AG09309 (cell line): ENCODE results near the gene BMPR1A.

Experiments
- DNase-seq: peaks from one replicate; pipeline ENCODE4 v3.0.0-alpha.2; 2010; ENCODE audit warnings: low read depth
- H3K4me3 ChIP-seq: 2 replicates; pipeline ENCODE4 v1.5.1; 2011; ENCODE audit warnings: mild to moderate bottlenecking, low read depth, low read length, moderate library complexity; ENCODE audit not compliant: control insufficient read depth
- CTCF ChIP-seq: IDR thresholded peaks from 2 replicates; pipeline ENCODE4 v1.5.1; 2011; ENCODE audit warnings: mild to moderate bottlenecking, low read depth, low read length, inconsistent platforms; ENCODE audit not compliant: insufficient read depth, control insufficient read depth; ENCODE audit errors: missing control alignments

Gene BMPR1A

GRCh38 chr10:86876748-86877147 lies 120.3 kb downstream of the BMPR1A start:
- no peak for TF ChIP-seq CTCF
- no peak overlapping the region for H3K4me3 ChIP-seq
- no peak for DNase-seq

GRCh38 chr10:86878983-86879713 lies 122.7 kb downstream of the BMPR1A start:
- DNase-seq = no peak
- TF ChIP-seq CTCF = no peak
- no peak overlapping the region for H3K4me3 ChIP-seq

GRCh38 chr10:86880971-86881370 lies 124.6 kb downstream of the BMPR1A start:
- no peak for DNase-seq
- no peak for TF ChIP-seq CTCF
- no peak overlapping the region for H3K4me3 ChIP-seq

- H3K4me3 ChIP-seq = no peak overlapping the region
- no peak for DNase-seq
- no peak for TF ChIP-seq CTCF
Observed at GRCh38 chr10:86888585-86889381, 132.4 kb downstream of the BMPR1A start.

- TF ChIP-seq CTCF = no peak
- no peak overlapping the region for H3K4me3 ChIP-seq
- DNase-seq = no peak
Observed at GRCh38 chr10:86889997-86890396, 133.6 kb downstream of the BMPR1A start.

GRCh38 chr10:86898511-86898910 lies 142.1 kb downstream of the BMPR1A start:
- no peak overlapping the region for H3K4me3 ChIP-seq
- no peak for TF ChIP-seq CTCF
- no peak for DNase-seq
